Esophagus muscularis mucosa (tissue), 4 donors: ENCODE data around the gene SLC35B4. TPM values are rescaled to one million over a fixed set of nuclear protein-coding genes. Genes with fewer than 3 reads are reported as not detected.

Source experiments
- DNase-seq: peaks from one replicate; pipeline ENCODE4 v3.0.0-alpha.2; 2017; ENCODE audit errors: extremely low spot score
- H3K27ac ChIP-seq, 4 donors: fragments of 200-600 bp; sonication (generic); replicated peaks in 1 of 4; 1 replicate in 3 of 4; 2 replicates in 1 of 4; pipeline ENCODE4 v1.5.1; 2016 to 2019; ENCODE audit warnings: mild to moderate bottlenecking in 1 of 4
- H3K27me3 ChIP-seq, 4 donors: fragments of 200-600 bp; sonication (generic); one replicate each; pipeline versions ENCODE4 v1.5.1 to v1.6.0; 2016 to 2019
- H3K36me3 ChIP-seq, 4 donors: fragments of 200-600 bp; sonication (generic); one replicate each; pipeline ENCODE4 v1.5.1; 2016 to 2019
- H3K4me1 ChIP-seq, 4 donors: fragments of 200-600 bp; sonication (generic); one replicate each; pipeline ENCODE4 v1.5.1; 2016 to 2019
- H3K4me3 ChIP-seq, 4 donors: fragments of 200-600 bp; sonication (generic); 1 replicate in 2 of 4; 2 replicates in 2 of 4; pipeline ENCODE4 v1.5.1; 2016 to 2019; ENCODE audit warnings: mild to moderate bottlenecking in 4 of 4, moderate library complexity in 1 of 4
- H3K9me3 ChIP-seq, 4 donors: fragments of 200-600 bp; sonication (generic); 1 replicate in 3 of 4; 2 replicates in 1 of 4; pipeline ENCODE4 v1.5.1; 2016 to 2019
- CTCF ChIP-seq, 3 experiments: fragments of 200-600 bp in 2 of 3; fragments of 450-650 bp in 1 of 3; sonication (generic) in 2 of 3; IDR thresholded peaks; one replicate each; pipeline ENCODE4 v1.5.1; 2017 to 2019; ENCODE audit warnings: antibody characterized with exemption in 3 of 3, mild to moderate bottlenecking in 2 of 3, moderate library complexity in 1 of 3
- EP300 ChIP-seq: sonication (generic); formaldehyde crosslinking; IDR thresholded peaks from one replicate; pipeline ENCODE4 v1.6.1; 2017; ENCODE audit warnings: antibody characterized with exemption
- POLR2A ChIP-seq: fragments of 450-650 bp; IDR thresholded peaks from one replicate; pipeline ENCODE4 v1.6.1; 2017; ENCODE audit warnings: antibody characterized with exemption, moderate library complexity, mild to moderate bottlenecking, low read depth
- POLR2AphosphoS5 ChIP-seq, 2 donors: sonication (generic); formaldehyde crosslinking; IDR thresholded peaks; one replicate each; pipeline ENCODE4 v1.6.1; 2017; ENCODE audit warnings: antibody characterized with exemption in 2 of 2
- WGBS: methylation state at CpG from one replicate; pipeline ENCODE4 v1.1.5; 2018; 5-methylcytosine and 5-hydroxymethylcytosine counted together
- intact Hi-C: fragments of 100-400 bp; cut with DNase I; formaldehyde crosslinking; loops from one replicate; pipeline ENCODE4 v1.15.1; 2023
- total RNA-seq, 4 donors: library from RNA; depleted of rRNA; stranded (reverse); fragments of >200 nt; gene quantifications; one replicate each; pipeline versions ENCODE4 v1.1.0 to v1.2.1, GENCODE V29; 2016

SLC35B4 gene
- total RNA-seq, 4 donors from 2014 or later, result 6.6 to 8.6 (median 7.9) TPM

GRCh38 chr7:134333943-134334342 is 17.2 kb upstream of the SLC35B4 start:
- H3K36me3 ChIP-seq, result no peaks in the 10 kb centered on the region
- H3K27ac ChIP-seq, result no peak overlapping the region
- WGBS, result 91% methylated on average over 13 of the region's 13 CpGs
- no peaks in the 10 kb centered on the region for H3K4me1 ChIP-seq
- DNase-seq, result no peak
- intact Hi-C loops, result no loop called here
- H3K9me3 ChIP-seq, result no peaks in the 10 kb centered on the region
- TF ChIP-seq POLR2A (no peak), POLR2AphosphoS5 (IDR thresholded peaks at IDR 0.05) (no peak), CTCF (IDR thresholded peaks at IDR 0.05) (no peak), EP300 (no peak)
- H3K27me3 ChIP-seq, result peaks cover 0 to 22% (median 0%) of the 10 kb centered on the region in 4 donors
- no peak overlapping the region for H3K4me3 ChIP-seq

GRCh38 chr7:134332892-134333291 is 16.2 kb upstream of the SLC35B4 start:
- Histone ChIP-seq H3K4me3 (no peak overlapping the region), H3K9me3 (no peaks in the 10 kb centered on the region), H3K36me3 (no peaks in the 10 kb centered on the region), H3K27me3 (peaks cover 0 to 22% (median 0%) of the 10 kb centered on the region in 4 donors), H3K27ac (no peak overlapping the region), H3K4me1 (no peaks in the 10 kb centered on the region)
- no peak for TF ChIP-seq CTCF (IDR thresholded peaks at IDR 0.05)
- TF ChIP-seq EP300, result no peak
- TF ChIP-seq POLR2AphosphoS5 (IDR thresholded peaks at IDR 0.05), result no peak
- no peak for TF ChIP-seq POLR2A
- 90% methylated on average over 1 of the region's 1 CpG for WGBS
- intact Hi-C loops, result no loop called here
- no peak for DNase-seq

GRCh38 chr7:134331393-134331792 is 14.7 kb upstream of the SLC35B4 start:
- DNase-seq, result peak; percentile 31
- WGBS, result 88% methylated on average over 7 of the region's 7 CpGs

GRCh38 chr7:134330974-134331373 is 14.2 kb upstream of the SLC35B4 start:
- no peaks in the 10 kb centered on the region for H3K4me1 ChIP-seq
- no peaks in the 10 kb centered on the region for H3K9me3 ChIP-seq
- TF ChIP-seq CTCF (IDR thresholded peaks at IDR 0.05), result no peak
- TF ChIP-seq POLR2AphosphoS5 (IDR thresholded peaks at IDR 0.05), result no peak
- TF ChIP-seq EP300, result no peak
- no peak for TF ChIP-seq POLR2A
- no peaks in the 10 kb centered on the region for H3K36me3 ChIP-seq
- no peak for DNase-seq
- peaks cover 0 to 22% (median 0%) of the 10 kb centered on the region in 4 donors for H3K27me3 ChIP-seq
- H3K27ac ChIP-seq, result no peak overlapping the region
- intact Hi-C loops, result no loop called here
- WGBS, result 73% methylated on average over 4 of the region's 4 CpGs
- no peak overlapping the region for H3K4me3 ChIP-seq

More at GRCh38 chr7:134331393-134331792, 14.7 kb upstream of the SLC35B4 start:
- no peak overlapping the region for H3K27ac ChIP-seq
- H3K4me3 ChIP-seq, result no peak overlapping the region
- H3K4me1 ChIP-seq, result no peaks in the 10 kb centered on the region
- no peaks in the 10 kb centered on the region for H3K9me3 ChIP-seq
- peaks cover 0 to 22% (median 0%) of the 10 kb centered on the region in 4 donors for H3K27me3 ChIP-seq
- H3K36me3 ChIP-seq, result no peaks in the 10 kb centered on the region
- TF ChIP-seq POLR2A (no peak), CTCF (IDR thresholded peaks at IDR 0.05) (no peak), EP300 (no peak), POLR2AphosphoS5 (IDR thresholded peaks at IDR 0.05) (no peak)
- intact Hi-C loops, result no loop called here
